Measurements from ENCODE around the gene CDR2L.

DNA sequence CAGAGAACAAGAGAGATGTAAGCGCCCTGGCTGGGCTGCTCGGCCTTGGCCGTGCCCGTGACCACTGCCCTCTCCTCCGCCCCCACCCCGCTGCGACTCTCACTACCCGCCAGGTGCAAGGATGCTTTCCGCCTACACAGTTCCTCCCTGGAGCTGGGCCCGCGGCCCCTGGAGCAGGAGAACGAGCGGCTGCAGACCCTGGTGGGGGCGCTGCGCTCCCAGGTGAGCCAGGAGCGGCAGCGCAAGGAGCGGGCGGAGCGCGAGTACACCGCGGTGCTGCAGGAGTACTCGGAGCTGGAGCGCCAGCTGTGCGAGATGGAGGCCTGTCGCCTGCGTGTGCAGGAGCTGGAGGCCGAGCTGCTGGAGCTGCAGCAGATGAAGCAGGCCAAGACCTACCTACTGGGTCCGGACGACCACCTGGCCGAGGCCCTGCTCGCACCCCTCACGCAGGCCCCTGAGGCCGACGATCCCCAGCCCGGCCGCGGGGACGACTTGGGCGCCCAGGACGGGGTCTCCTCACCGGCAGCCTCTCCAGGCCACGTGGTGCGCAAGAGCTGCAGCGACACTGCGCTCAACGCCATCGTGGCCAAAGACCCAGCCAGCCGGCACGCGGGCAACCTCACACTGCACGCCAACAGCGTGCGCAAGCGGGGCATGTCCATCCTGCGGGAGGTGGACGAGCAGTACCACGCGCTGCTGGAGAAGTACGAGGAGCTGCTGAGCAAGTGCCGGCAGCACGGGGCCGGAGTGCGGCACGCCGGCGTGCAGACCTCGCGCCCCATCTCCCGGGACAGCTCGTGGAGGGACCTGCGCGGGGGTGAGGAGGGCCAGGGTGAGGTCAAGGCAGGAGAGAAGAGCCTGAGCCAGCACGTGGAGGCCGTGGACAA is 15.9 kb downstream of the CDR2L start:
- TF ChIP-seq, protein P1, sequence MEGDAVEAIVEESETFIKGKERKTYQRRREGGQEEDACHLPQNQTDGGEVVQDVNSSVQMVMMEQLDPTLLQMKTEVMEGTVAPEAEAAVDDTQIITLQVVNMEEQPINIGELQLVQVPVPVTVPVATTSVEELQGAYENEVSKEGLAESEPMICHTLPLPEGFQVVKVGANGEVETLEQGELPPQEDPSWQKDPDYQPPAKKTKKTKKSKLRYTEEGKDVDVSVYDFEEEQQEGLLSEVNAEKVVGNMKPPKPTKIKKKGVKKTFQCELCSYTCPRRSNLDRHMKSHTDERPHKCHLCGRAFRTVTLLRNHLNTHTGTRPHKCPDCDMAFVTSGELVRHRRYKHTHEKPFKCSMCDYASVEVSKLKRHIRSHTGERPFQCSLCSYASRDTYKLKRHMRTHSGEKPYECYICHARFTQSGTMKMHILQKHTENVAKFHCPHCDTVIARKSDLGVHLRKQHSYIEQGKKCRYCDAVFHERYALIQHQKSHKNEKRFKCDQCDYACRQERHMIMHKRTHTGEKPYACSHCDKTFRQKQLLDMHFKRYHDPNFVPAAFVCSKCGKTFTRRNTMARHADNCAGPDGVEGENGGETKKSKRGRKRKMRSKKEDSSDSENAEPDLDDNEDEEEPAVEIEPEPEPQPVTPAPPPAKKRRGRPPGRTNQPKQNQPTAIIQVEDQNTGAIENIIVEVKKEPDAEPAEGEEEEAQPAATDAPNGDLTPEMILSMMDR (IDR thresholded peaks at IDR 0.05) = no peak
- TF ChIP-seq EP300 (IDR thresholded peaks at IDR 0.05) (no peak), POLR2A (IDR thresholded peaks at IDR 0.05) (no peak)

All from ovary (tissue), 3 donors.